Measurements from ENCODE around the gene GPANK1.

GRCh38 chr6:31634969-31635575, 29.7 kb downstream of the GPANK1 start:
- TF ChIP-seq, protein P1, sequence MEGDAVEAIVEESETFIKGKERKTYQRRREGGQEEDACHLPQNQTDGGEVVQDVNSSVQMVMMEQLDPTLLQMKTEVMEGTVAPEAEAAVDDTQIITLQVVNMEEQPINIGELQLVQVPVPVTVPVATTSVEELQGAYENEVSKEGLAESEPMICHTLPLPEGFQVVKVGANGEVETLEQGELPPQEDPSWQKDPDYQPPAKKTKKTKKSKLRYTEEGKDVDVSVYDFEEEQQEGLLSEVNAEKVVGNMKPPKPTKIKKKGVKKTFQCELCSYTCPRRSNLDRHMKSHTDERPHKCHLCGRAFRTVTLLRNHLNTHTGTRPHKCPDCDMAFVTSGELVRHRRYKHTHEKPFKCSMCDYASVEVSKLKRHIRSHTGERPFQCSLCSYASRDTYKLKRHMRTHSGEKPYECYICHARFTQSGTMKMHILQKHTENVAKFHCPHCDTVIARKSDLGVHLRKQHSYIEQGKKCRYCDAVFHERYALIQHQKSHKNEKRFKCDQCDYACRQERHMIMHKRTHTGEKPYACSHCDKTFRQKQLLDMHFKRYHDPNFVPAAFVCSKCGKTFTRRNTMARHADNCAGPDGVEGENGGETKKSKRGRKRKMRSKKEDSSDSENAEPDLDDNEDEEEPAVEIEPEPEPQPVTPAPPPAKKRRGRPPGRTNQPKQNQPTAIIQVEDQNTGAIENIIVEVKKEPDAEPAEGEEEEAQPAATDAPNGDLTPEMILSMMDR (IDR thresholded peaks at IDR 0.05; ENCODE audit: insufficient read depth, low read length, poor library complexity, severe bottlenecking) = no peak
- no peak for TF ChIP-seq EZH2phosphoT487 (conservative IDR thresholded peaks at IDR 0.05; ENCODE audit: low read length)
